T-cell (primary cell): ENCODE measurements around the gene RPTN. TPM values are rescaled to one million over a fixed set of nuclear protein-coding genes. Genes with fewer than 3 reads are reported as not detected.
A peak's percentile ranks its signal among the peaks of the same experiment; 100 is the strongest.

Source experiments
- ATAC-seq, 4 experiments: fragments of 200-7000 bp in 3 of 4; fragments of 150-1000 bp in 1 of 4; cut with Tn5 transposase; replicated peaks in 1 of 4; 1 replicate in 3 of 4; 2 replicates in 1 of 4; pipeline ENCODE4 v1.10.0; 2021; ENCODE audit warnings: moderate library complexity in 3 of 4, mild to moderate bottlenecking in 2 of 4, moderate number of reproducible peaks in 1 of 4
- CTCF ChIA-PET, 2 donors: fragments of 300-600 bp; sonication (Branson Sonifier 250); formaldehyde crosslinking; loops; one replicate each; lab custom pipeline; 2022; ENCODE audit warnings: antibody characterized with exemption in 2 of 2; lab: Charles Lee
- POLR2A ChIA-PET, 2 donors: fragments of 300-600 bp; sonication (Branson Sonifier 250); formaldehyde crosslinking; loops; one replicate each; lab custom pipeline; 2022; ENCODE audit warnings: antibody characterized with exemption in 2 of 2; lab: Charles Lee
- DNase-seq, 35 experiments: peaks; one replicate each; pipeline versions ENCODE4 v3.0.0 to v3.0.0-alpha.2; 2013 to 2023
- H3K27ac ChIP-seq: one replicate; pipeline ENCODE4 v1.5.1; 2013; ENCODE audit warnings: low read length
- H3K27me3 ChIP-seq, 2 experiments: replicated peaks in 1 of 2; 1 replicate in 1 of 2; 2 replicates in 1 of 2; pipeline versions ENCODE4 v1.6.1 to v1.7.0; 2013; ENCODE audit warnings: low read length in 1 of 2, mixed read lengths in 1 of 2; ENCODE audit not compliant: control insufficient read depth in 2 of 2, insufficient read depth in 2 of 2; ENCODE audit errors: extremely low read depth in 1 of 2
- H3K36me3 ChIP-seq, 2 donors: 1 replicate in 1 of 2; 2 replicates in 1 of 2; pipeline versions ENCODE4 v1.6.1 to v1.7.0; 2013; ENCODE audit warnings: low read length in 1 of 2; ENCODE audit not compliant: control insufficient read depth in 2 of 2, insufficient read depth in 1 of 2; ENCODE audit errors: extremely low read depth in 1 of 2
- H3K4me1 ChIP-seq, 2 experiments: 1 replicate in 1 of 2; 2 replicates in 1 of 2; pipeline versions ENCODE4 v1.6.1 to v1.7.0; 2013; ENCODE audit warnings: low read length in 2 of 2, mixed read lengths in 1 of 2; ENCODE audit not compliant: insufficient read depth in 2 of 2, control insufficient read depth in 1 of 2; ENCODE audit errors: extremely low read depth in 1 of 2
- H3K4me3 ChIP-seq, 2 donors: 1 replicate in 1 of 2; 2 replicates in 1 of 2; pipeline versions ENCODE4 v1.5.1 to v1.7.0; 2013; ENCODE audit warnings: mild to moderate bottlenecking in 2 of 2, low read length in 1 of 2, moderate library complexity in 1 of 2; ENCODE audit not compliant: control insufficient read depth in 1 of 2; ENCODE audit errors: extremely low read depth in 1 of 2
- H3K9me3 ChIP-seq: 2 replicates; pipeline ENCODE4 v1.7.0; 2013
- H3K27ac Mint-ChIP-seq, 2 donors: one replicate each; pipeline ENCODE4 v1.8.0; 2020 to 2021; ENCODE audit warnings: mild to moderate bottlenecking in 2 of 2, mixed read lengths in 2 of 2
- H3K27me3 Mint-ChIP-seq, 2 donors: one replicate each; pipeline ENCODE4 v1.8.0; 2021 to 2022; ENCODE audit warnings: mixed read lengths in 2 of 2
- H3K36me3 Mint-ChIP-seq: one replicate; pipeline ENCODE4 v1.8.0; 2021; ENCODE audit warnings: mixed read lengths
- H3K4me1 Mint-ChIP-seq, 3 donors: one replicate each; pipeline ENCODE4 v1.8.0; 2020 to 2022; ENCODE audit warnings: mixed read lengths in 3 of 3, mild to moderate bottlenecking in 1 of 3
- H3K4me3 Mint-ChIP-seq, 3 donors: one replicate each; pipeline ENCODE4 v1.8.0; 2020 to 2022; ENCODE audit warnings: mild to moderate bottlenecking in 3 of 3, mixed read lengths in 3 of 3, moderate library complexity in 3 of 3
- H3K9me3 Mint-ChIP-seq, 3 donors: one replicate each; pipeline ENCODE4 v1.8.0; 2020 to 2022; ENCODE audit warnings: mixed read lengths in 3 of 3
- WGBS: methylation state at CpG from one replicate; pipeline ENCODE4 v1.1.5; 2013; ENCODE audit warnings: missing lambda C conversion rate; ENCODE audit not compliant: insufficient coverage; 5-methylcytosine and 5-hydroxymethylcytosine counted together
- total RNA-seq, 35 experiments: library from RNA in 6 of 35; stranded (reverse) in 6 of 35; fragments of 120-200 nt in 1 of 35; gene quantifications; one replicate each; pipeline versions ENCODE4 v1.2.1 to v1.2.4 and lab custom pipeline; 2013 to 2026

RPTN gene
- total RNA-seq, 5 donors from 2014 or later (not counting 1 experiment from before 2014, with no cell fraction given) = not detected

GRCh38 chr1:152189657-152190442 lies 30.8 kb upstream of the RPTN start:
- no peaks in the 10 kb centered on the region for H3K36me3 Mint-ChIP-seq
- Histone ChIP-seq H3K27me3 (peaks cover 3 to 8% of the 10 kb centered on the region in 2 experiments), H3K36me3 (no peaks in the 10 kb centered on the region), H3K27ac (no peak overlapping the region), H3K4me1 (peaks cover 0 to 13% of the 10 kb centered on the region in 2 experiments), H3K4me3 (peak overlapping the region; percentile 67 to 69), H3K9me3 (no peaks in the 10 kb centered on the region)
- ChIA-PET CTCF (interaction anchor here (0.9 to 6.8 kb wide), 5 partner anchors 122 to 269 kb away, joined by 3 to 134 read pairs (median 14); no protein-coding TSS in a partner anchor), POLR2A (no interaction called here)
- ATAC-seq = peak; percentile 65 to 71 (median 68)
- H3K4me3 Mint-ChIP-seq = peak overlapping the region; percentile 72 to 85 (median 79)
- WGBS = 20% methylated on average over 1 of the region's 9 CpGs
- H3K27ac Mint-ChIP-seq = no peak overlapping the region
- H3K4me1 Mint-ChIP-seq = peaks cover 0 to 9% (median 6%) of the 10 kb centered on the region in 3 donors
- no peaks in the 10 kb centered on the region for H3K9me3 Mint-ChIP-seq
- peak; percentile 22 to 81 (median 58) for DNase-seq
- H3K27me3 Mint-ChIP-seq = no peaks in the 10 kb centered on the region

GRCh38 chr1:152188673-152189591 lies 29.9 kb upstream of the RPTN start:
- Histone ChIP-seq H3K9me3 (no peaks in the 10 kb centered on the region), H3K4me1 (peaks cover 0 to 13% of the 10 kb centered on the region in 2 experiments), H3K4me3 (peak overlapping the region; percentile 67 to 69), H3K27ac (no peak overlapping the region), H3K36me3 (no peaks in the 10 kb centered on the region), H3K27me3 (peaks cover 3 to 8% of the 10 kb centered on the region in 2 experiments)
- Mint-ChIP-seq H3K27ac (no peak overlapping the region), H3K27me3 (peaks cover 0 to 6% of the 10 kb centered on the region in 2 donors), H3K36me3 (no peaks in the 10 kb centered on the region), H3K9me3 (no peaks in the 10 kb centered on the region), H3K4me1 (peaks cover 0 to 9% (median 6%) of the 10 kb centered on the region in 3 donors), H3K4me3 (peak overlapping the region; percentile 72 to 85 (median 79))
- POLR2A ChIA-PET = no interaction called here
- 5% methylated on average over 56 of the region's 62 CpGs for WGBS
- ATAC-seq (peak; percentile 60 to 78 (median 64)), DNase-seq (peak; percentile 34 to 90 (median 67))
- CTCF ChIA-PET = interaction anchor here (0.6 to 6.8 kb wide), 6 partner anchors 121 to 270 kb away, joined by 3 to 134 read pairs (median 10); no protein-coding TSS in a partner anchor

GRCh38 chr1:152186556-152187285 lies 27.7 kb upstream of the RPTN start:
- Mint-ChIP-seq H3K27me3 (peaks cover 0 to 6% of the 10 kb centered on the region in 2 donors), H3K4me1 (peaks cover 0 to 9% (median 6%) of the 10 kb centered on the region in 3 donors), H3K9me3 (no peaks in the 10 kb centered on the region), H3K36me3 (no peaks in the 10 kb centered on the region), H3K27ac (no peak overlapping the region), H3K4me3 (no peak overlapping the region)
- CTCF ChIA-PET = interaction anchor here (0.6 to 6.8 kb wide), 6 partner anchors 12 to 272 kb away, joined by 3 to 134 read pairs (median 7); no protein-coding TSS in a partner anchor
- DNase-seq = no peak
- 100% methylated on average over 1 of the region's 5 CpGs for WGBS
- Histone ChIP-seq H3K36me3 (no peaks in the 10 kb centered on the region), H3K27ac (no peak overlapping the region), H3K9me3 (no peaks in the 10 kb centered on the region), H3K4me3 (no peak overlapping the region), H3K27me3 (peaks cover 0 to 8% of the 10 kb centered on the region in 2 experiments), H3K4me1 (peaks cover 0 to 13% of the 10 kb centered on the region in 2 experiments)
- ATAC-seq = no peak
- POLR2A ChIA-PET = no interaction called here

- Mint-ChIP-seq H3K4me1 (peaks cover 0 to 9% (median 6%) of the 10 kb centered on the region in 3 donors), H3K9me3 (no peaks in the 10 kb centered on the region), H3K4me3 (no peak overlapping the region), H3K36me3 (no peaks in the 10 kb centered on the region), H3K27ac (no peak overlapping the region), H3K27me3 (peaks cover 0 to 6% of the 10 kb centered on the region in 2 donors)
- DNase-seq (peak in 19 of 35 experiments; percentile 2 to 68 (median 10)), ATAC-seq (peak; percentile 54 to 61 (median 58))
- no peak overlapping the region for H3K4me3 ChIP-seq
- 0% methylated on average over 1 of the region's 8 CpGs for WGBS
- POLR2A ChIA-PET = no interaction called here
- H3K9me3 ChIP-seq = no peaks in the 10 kb centered on the region
- no peaks in the 10 kb centered on the region for H3K36me3 ChIP-seq
- H3K4me1 ChIP-seq = peaks cover 0 to 13% of the 10 kb centered on the region in 2 experiments
- no peak overlapping the region for H3K27ac ChIP-seq
- CTCF ChIA-PET = interaction anchor here (0.6 to 6.8 kb wide), 11 partner anchors 9 to 273 kb away, joined by 3 to 134 read pairs (median 6); no protein-coding TSS in a partner anchor
- peaks cover 0 to 8% of the 10 kb centered on the region in 2 experiments for H3K27me3 ChIP-seq
Observed at GRCh38 chr1:152185544-152186391, 26.7 kb upstream of the RPTN start.

- H3K36me3 ChIP-seq = no peaks in the 10 kb centered on the region
- no peaks in the 10 kb centered on the region for H3K4me1 ChIP-seq
- no peaks in the 10 kb centered on the region for H3K9me3 ChIP-seq
- H3K9me3 Mint-ChIP-seq = no peaks in the 10 kb centered on the region
- H3K27ac Mint-ChIP-seq = no peak overlapping the region
- ChIA-PET CTCF (interaction anchor here (2.9 to 6.8 kb wide), 2 partner anchors 130 to 276 kb away, joined by 11 to 134 read pairs; no protein-coding TSS in a partner anchor), POLR2A (no interaction called here)
- no peak overlapping the region for H3K4me3 Mint-ChIP-seq
- H3K27me3 ChIP-seq = no peaks in the 10 kb centered on the region
- WGBS = 75% methylated on average over 2 of the region's 2 CpGs
- DNase-seq (no peak), ATAC-seq (no peak)
- H3K4me3 ChIP-seq = no peak overlapping the region
- peaks cover 2 to 6% of the 10 kb centered on the region in 2 donors for H3K27me3 Mint-ChIP-seq
- H3K4me1 Mint-ChIP-seq = peaks cover 0 to 3% (median 0%) of the 10 kb centered on the region in 3 donors
- no peak overlapping the region for H3K27ac ChIP-seq
- no peaks in the 10 kb centered on the region for H3K36me3 Mint-ChIP-seq
Observed at GRCh38 chr1:152182944-152183361, 23.9 kb upstream of the RPTN start.
